Lower leg skin (tissue), 4 donors: Measurements from ENCODE around the gene SPATA3. TPM values are rescaled to one million over a fixed set of nuclear protein-coding genes. Genes with fewer than 3 reads are reported as not detected.

Experiments used
- DNase-seq, 2 donors: peaks; one replicate each; pipeline ENCODE4 v3.0.0-alpha.2; 2019; ENCODE audit warnings: low spot score in 2 of 2
- H3K4me3 ChIP-seq: fragments of 200-600 bp; sonication (generic); 2 replicates; pipeline ENCODE4 v1.5.1; 2017; ENCODE audit warnings: mild to moderate bottlenecking, low read depth; ENCODE audit not compliant: poor library complexity, severe bottlenecking
- CTCF ChIP-seq, 3 donors: fragments of 450-650 bp; IDR thresholded peaks; one replicate each; pipeline ENCODE4 v1.5.1; 2016; ENCODE audit warnings: antibody characterized with exemption in 3 of 3, mild to moderate bottlenecking in 3 of 3, moderate library complexity in 2 of 3
- POLR2A ChIP-seq, 2 donors: fragments of 450-650 bp; IDR thresholded peaks; one replicate each; pipeline ENCODE4 v1.6.1; 2016 to 2017; ENCODE audit warnings: antibody characterized with exemption in 2 of 2, mild to moderate bottlenecking in 1 of 2, moderate library complexity in 1 of 2
- WGBS, 2 donors: methylation state at CpG; one replicate each; pipeline ENCODE4 v1.1.5; 2018; 5-methylcytosine and 5-hydroxymethylcytosine counted together
- intact Hi-C: fragments of 100-400 bp; cut with DNase I; formaldehyde crosslinking; loops from one replicate; pipeline ENCODE4 v1.15.0; 2023; ENCODE audit warnings: low total_unique reads
- total RNA-seq, 4 donors: library from RNA; depleted of rRNA; stranded (reverse); fragments of >200 nt; gene quantifications; one replicate each; pipeline ENCODE4 v1.1.0, GENCODE V29; 2016

The SPATA3 gene
- total RNA-seq = under 1 TPM in 1 of 4 donors, not detected in 3; 0.25 TPM

GRCh38 chr2:230995821-230996220, at the start of gene SPATA3:
Gene SPATA3, plus strand, starts transcription at chr2:230996121. Its CDS starts 113 bp downstream, at chr2:230996234.
- H3K4me3 ChIP-seq = no peak within 1 kb of the TSS
- no peak for DNase-seq
- intact Hi-C loops = no loop called here
- 79 to 91% methylated on average over 9 of the region's 9 CpGs for WGBS, 2 donors
- TF ChIP-seq POLR2A (IDR thresholded peaks at IDR 0.05) (no peak), CTCF (IDR thresholded peaks at IDR 0.05) (no peak)

DNA sequence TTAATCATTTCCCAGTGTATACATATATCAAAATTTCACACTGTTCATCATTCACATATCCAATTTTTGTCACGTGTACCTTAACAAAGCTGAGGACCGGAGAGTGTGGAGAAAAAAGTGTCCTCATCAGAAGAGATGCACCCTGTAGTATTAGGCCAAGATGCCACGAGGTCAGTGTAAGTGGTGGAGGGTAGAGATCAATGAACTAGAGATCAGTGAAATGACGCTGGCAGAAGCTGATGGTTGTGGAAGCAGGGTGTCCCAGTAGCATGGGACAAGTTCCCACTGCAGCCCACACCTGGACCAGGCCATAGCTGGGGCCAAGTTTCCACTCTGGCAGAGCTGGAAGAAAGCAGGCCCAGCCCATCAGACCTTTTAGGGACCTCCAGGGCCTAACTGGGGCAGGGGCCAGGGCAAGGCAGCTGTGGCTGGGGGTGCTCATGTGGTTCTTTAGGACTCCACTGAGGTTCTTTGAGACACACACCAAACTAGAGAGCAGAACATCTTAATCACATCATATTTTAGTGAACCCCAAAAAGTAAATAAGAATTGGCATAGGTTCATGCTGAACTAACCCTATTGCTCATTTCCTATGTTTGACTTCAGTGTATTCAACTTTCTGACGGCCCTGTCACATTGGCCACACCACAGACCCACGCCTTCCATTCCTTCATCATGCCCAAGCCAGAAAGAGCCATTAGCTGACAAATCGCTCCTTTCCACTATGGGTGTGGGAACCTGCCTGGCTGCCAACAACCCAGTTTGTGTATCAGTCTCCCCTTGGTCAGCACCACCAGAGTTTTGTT, 49.3 kb upstream of the SPATA3 start:
- TF ChIP-seq POLR2A (IDR thresholded peaks at IDR 0.05) (no peak), CTCF (IDR thresholded peaks at IDR 0.05) (no peak)
- DNase-seq = peak in 1 of 2 donors; percentile 32
- intact Hi-C loops = no loop called here
- H3K4me3 ChIP-seq = no peak overlapping the region
- 81 to 87% methylated on average over 7 of the region's 7 CpGs for WGBS, 2 donors

- no peak overlapping the region for H3K4me3 ChIP-seq
- intact Hi-C loops = no loop called here
- TF ChIP-seq POLR2A (IDR thresholded peaks at IDR 0.05) (no peak), CTCF (IDR thresholded peaks at IDR 0.05) (no peak)
- DNase-seq = peak in 1 of 2 donors; percentile 56
- WGBS, 2 donors = 90 to 95% methylated on average over 3 of the region's 3 CpGs
These were observed 48.7 kb upstream of the SPATA3 start for GRCh38 chr2:230947235-230947576.

DNA sequence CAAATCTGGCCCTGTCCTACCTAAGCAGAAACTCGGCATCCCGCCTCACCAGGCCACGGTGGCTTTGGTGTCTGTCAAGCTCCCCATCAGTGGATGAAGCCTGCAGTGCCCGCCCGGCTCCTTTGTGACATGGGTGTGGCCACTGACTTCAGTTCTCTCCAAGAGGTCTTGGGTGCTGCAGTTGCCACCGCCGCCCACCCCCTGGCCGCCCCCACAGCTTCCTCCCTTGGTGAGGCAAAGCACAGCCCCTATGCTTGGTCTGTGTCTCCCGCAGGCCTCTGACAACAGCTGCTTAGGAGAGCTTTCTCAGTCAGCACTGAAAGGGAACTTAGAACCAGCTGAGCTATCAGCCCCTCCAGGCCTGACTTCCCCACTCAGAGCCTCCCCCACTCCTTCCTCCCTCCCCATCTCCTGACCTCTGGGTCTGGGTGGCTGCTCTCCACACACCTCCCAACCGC, 48.0 kb upstream of the SPATA3 start:
- intact Hi-C loops = no loop called here
- TF ChIP-seq CTCF (IDR thresholded peaks at IDR 0.05) (no peak), POLR2A (IDR thresholded peaks at IDR 0.05) (no peak)
- no peak overlapping the region for H3K4me3 ChIP-seq
- 82 to 83% methylated on average over 7 to 10 of the region's 10 CpGs for WGBS, 2 donors
- peak in 1 of 2 donors; percentile 82 for DNase-seq

DNA sequence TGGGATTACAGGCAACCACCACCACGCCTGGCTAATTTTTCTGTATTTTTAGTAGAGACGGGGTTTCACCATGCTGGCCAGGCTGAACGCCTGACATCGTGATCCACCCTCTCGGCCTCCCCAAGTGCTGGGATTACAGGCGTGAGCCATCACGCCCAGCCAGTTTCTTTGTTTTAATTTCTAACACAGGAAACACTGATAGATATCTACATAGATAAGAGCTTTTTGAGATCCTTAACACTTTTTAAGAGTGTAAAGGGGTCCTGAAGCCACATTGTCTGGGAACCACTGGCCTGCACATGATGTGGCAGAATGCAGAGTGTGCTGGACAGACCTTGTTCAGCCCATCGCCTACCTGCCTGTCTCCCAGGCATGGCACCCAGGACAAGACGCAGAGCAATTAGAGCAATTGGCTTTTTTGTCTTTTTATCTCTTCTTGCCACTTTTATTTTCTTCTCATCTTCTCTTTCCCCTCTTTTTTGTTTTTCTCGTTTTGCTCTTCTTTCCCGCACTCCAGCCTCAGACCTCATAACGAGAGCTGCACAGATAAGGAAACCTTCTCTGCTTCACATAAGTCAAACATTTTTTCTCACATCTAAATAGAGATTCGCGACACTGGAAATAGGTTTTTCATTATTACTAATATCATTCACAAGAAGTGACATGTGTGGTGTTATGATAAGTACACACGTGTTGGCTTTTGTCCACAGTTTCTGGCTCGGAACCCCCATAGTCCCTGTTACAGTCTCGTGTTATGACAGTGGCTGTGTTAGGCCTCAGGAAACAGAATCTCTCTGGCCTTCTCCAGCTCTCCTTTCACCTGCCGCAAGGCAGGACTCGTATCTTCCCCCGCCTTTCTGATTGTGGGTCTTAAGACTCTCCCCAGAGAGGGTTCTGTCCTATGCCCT, 45.7 kb upstream of the SPATA3 start:
- no peak overlapping the region for H3K4me3 ChIP-seq
- intact Hi-C loops = no loop called here
- WGBS, 2 donors = 89 to 92% methylated on average over 20 of the region's 20 CpGs
- peak in 1 of 2 donors; percentile 45 for DNase-seq
- TF ChIP-seq POLR2A (IDR thresholded peaks at IDR 0.05) (no peak), CTCF (IDR thresholded peaks at IDR 0.05) (no peak)
